ENCODE data around the gene THPO.

GRCh38 chr3:184380185-184380626 is 2.2 kb upstream of the THPO start:
- TF ChIP-seq CEBPB (IDR thresholded peaks at IDR 0.05) = no peak
- no peak for TF ChIP-seq RAD21 (IDR thresholded peaks at IDR 0.05; ENCODE audit: low read depth)
- TF ChIP-seq ZBTB7A (IDR thresholded peaks at IDR 0.05; ENCODE audit: low read depth) = no peak
- no peak for TF ChIP-seq TAF1 (IDR thresholded peaks at IDR 0.05; ENCODE audit: low read depth)
- no peak for TF ChIP-seq FOXM1 (IDR thresholded peaks at IDR 0.05; ENCODE audit: borderline replicate concordance, low read depth)
- no peak for TF ChIP-seq NFIC (IDR thresholded peaks at IDR 0.05)
- no peak for TF ChIP-seq REST (IDR thresholded peaks at IDR 0.05; ENCODE audit: low read depth)
- no peak for TF ChIP-seq CREB1 (IDR thresholded peaks at IDR 0.05; ENCODE audit: low read depth)
